Fibroblast of mammary gland (primary cell): ENCODE results near the gene ANO1.

Experiments
- DNase-seq: peaks from one replicate; pipeline ENCODE4 v3.0.0-alpha.2; 2010; ENCODE audit warnings: low read depth
- H3K4me3 ChIP-seq: 2 replicates; pipeline ENCODE4 v1.5.1; 2011; ENCODE audit warnings: low read depth, mild to moderate bottlenecking, low read length, moderate library complexity; ENCODE audit not compliant: control insufficient read depth
- TF ChIP-seq, protein P1 (sequence below): conservative IDR thresholded peaks from 2 replicates; pipeline ENCODE4 v1.5.1; 2011; ENCODE audit warnings: low read depth, low read length, inconsistent platforms; ENCODE audit not compliant: control insufficient read depth, insufficient read depth

Gene ANO1

DNA sequence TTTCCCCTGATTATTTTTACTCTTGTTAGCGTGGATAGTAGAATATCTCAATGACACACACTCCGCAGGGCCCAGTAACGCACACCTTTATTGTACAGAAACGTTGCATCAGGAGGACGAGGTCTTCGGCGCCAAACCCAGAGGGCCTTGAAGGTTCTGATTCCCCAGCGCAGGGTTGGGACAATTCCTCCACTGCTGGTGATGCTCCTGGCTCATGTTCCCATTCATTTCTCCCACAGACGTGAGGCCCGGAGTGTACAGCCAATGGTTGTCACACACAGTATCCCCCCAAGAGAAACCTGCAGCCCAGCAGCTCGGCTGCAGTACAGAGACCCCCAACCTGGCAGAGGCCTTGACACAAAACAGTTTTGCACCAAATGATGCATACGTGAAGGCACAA lies 6.1 kb upstream of the ANO1 start:
- H3K4me3 ChIP-seq, result no peak overlapping the region
- TF ChIP-seq, protein P1, sequence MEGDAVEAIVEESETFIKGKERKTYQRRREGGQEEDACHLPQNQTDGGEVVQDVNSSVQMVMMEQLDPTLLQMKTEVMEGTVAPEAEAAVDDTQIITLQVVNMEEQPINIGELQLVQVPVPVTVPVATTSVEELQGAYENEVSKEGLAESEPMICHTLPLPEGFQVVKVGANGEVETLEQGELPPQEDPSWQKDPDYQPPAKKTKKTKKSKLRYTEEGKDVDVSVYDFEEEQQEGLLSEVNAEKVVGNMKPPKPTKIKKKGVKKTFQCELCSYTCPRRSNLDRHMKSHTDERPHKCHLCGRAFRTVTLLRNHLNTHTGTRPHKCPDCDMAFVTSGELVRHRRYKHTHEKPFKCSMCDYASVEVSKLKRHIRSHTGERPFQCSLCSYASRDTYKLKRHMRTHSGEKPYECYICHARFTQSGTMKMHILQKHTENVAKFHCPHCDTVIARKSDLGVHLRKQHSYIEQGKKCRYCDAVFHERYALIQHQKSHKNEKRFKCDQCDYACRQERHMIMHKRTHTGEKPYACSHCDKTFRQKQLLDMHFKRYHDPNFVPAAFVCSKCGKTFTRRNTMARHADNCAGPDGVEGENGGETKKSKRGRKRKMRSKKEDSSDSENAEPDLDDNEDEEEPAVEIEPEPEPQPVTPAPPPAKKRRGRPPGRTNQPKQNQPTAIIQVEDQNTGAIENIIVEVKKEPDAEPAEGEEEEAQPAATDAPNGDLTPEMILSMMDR, result no peak
- no peak for DNase-seq

DNA sequence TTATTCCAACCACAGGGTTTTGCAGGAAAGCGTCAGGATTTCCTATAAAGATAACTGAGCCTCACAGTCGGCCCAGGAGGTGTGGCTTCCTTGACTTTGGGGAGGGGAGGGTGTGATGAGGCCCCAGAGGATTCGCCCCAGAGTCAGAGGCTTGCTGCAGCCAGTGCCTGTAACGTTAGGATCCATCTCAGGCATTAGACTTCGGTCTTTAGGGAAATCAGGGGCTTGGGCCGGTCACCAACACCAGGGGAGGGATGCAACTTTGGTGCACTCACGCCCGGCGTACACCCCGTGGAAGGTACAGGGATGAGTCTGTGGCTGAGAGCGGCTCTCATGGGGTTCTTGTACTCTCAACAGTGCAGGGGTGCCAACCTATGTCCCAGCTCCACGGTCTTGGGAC lies 5.7 kb upstream of the ANO1 start:
- no peak overlapping the region for H3K4me3 ChIP-seq
- no peak for DNase-seq
- TF ChIP-seq, protein P1, result no peak

DNA sequence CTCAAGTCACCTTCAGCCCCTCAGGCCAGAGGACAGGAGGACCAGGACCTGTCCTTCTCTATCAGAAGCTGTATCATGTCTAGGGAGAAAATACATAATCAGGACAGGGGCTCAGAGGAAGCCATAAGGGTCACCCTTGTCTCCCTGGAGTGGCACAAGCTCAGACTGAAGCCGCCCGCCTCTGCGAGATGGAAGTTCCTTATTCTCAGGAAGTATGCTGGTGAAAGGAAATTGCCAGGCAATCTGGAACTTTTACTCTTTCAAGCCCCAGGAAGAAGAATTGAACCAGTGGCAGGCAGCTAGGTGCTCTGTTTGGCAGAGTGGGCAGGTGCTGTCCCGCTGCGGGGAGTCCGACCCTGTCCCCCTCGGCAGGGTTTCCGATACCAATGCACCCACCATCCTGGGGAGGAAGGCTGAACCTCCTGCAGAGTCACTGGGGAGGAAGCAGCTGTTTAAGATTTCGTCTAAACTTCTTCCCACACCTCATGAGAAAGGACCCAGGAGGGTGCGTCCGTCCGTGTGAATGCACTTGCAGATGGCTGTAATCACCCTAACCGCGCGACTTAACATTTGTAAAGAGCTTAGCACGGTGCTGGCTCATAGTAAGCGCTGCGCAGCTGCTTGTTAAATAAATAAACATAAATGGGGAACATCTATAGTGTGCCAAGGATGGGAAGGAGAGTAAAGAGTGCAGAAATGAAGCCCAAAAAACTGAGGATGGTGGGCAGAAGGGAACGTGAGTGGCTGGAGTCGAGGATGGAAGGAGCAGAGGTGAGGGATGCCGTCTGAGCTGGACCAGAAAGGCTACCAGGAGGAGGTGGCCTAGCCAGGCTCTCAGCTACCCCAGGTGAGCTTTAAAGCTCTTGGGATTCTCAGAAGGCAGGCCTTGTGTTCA lies 5.0 kb upstream of the ANO1 start:
- no peak overlapping the region for H3K4me3 ChIP-seq
- no peak for DNase-seq
- TF ChIP-seq, protein P1, result no peak

DNA sequence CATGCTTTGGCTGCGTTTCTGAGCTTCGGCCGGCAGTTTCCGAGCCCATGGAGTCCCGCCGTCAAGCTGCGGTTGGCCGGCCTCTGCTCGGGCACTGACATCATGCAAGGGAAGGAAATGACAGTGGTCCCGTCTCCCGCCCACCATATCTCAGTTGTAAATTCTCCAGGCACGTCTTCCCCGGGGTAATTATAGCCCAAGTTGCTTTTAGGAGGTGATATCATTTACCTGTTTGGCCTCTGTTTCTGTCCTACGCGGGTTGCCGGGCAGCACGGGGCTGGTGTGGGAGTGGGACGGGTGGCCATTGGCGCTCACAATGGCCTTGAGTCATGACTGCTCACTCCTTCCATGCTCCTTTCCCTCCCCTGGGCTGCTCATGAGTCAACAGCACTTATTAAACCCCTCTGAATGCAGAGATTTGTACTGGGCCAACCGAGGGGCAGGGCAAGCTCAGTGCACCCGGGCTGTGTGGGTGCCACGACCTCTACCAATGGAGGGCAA lies 4.2 kb upstream of the ANO1 start:
- no peak overlapping the region for H3K4me3 ChIP-seq
- TF ChIP-seq, protein P1, result no peak
- DNase-seq, result peak; percentile 27

DNA sequence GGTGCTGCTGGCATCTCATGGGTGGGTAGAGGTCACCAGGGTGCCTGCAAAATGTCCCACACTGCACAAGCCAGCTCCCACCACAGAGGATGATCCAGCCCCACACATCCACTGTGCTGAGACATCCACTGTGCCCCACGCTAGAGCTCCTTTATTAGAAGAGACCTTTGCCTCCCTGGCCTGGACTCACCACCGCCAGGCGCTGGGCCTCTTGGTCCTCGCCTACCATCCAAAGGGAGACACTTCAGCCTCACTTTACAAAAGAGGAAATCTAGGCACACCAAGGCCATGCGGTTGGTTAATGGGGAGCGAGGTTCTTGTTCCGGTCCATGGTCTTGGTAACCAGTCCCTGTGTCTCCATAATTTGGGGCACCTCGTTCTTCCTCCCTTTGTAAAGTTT lies 3.4 kb upstream of the ANO1 start:
- H3K4me3 ChIP-seq, result no peak overlapping the region
- TF ChIP-seq, protein P1, result no peak
- DNase-seq, result no peak

DNA sequence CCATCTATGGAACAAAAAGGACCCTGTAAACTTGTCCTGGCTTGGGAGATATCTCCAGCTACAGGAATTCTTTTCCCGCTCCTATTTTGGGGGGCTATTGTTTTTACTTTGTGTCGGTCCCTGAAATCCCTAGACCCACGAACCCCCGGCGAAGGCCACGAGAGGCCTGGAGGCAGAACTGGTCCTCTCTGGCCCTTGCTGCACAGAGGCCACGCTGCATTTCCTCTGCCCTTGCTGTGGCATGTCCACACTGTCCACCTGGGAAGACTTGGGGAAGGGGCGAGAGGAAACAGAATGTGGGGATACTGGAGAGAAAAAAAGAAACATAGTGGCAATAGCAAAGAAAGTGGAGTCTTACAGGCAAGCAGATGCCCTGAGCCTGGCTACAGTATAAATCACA lies 2.3 kb upstream of the ANO1 start:
- no peak for DNase-seq
- TF ChIP-seq, protein P1, result no peak
- H3K4me3 ChIP-seq, result no peak overlapping the region
